HS-27A (cell line): ENCODE results near the gene CNGB1.

Source experiments
- DNase-seq: peaks from one replicate; pipeline ENCODE4 v3.0.0-alpha.2; 2012; ENCODE audit warnings: low read depth, missing footprints

Gene CNGB1

DNA sequence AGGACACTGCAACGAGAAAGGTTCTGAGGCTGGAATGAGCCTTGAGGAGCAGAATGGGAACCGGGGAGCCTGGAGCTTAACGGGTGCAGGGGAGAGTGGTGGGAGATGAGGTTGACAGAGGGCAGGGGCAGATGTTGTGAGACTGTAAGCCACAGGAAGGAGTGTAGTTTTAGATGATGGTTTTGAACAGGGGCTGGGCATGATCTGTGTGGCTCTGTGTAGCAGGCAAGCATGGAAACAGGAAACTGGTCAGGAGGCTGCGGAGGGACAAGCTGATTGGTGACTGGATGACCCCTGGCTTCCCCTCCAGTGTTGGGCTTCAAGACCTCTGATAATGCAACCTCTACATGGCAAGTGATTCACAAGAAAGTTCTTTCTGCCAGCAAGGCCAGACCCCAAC, 1.4 kb upstream of the CNGB1 start:
- no peak for DNase-seq

DNA sequence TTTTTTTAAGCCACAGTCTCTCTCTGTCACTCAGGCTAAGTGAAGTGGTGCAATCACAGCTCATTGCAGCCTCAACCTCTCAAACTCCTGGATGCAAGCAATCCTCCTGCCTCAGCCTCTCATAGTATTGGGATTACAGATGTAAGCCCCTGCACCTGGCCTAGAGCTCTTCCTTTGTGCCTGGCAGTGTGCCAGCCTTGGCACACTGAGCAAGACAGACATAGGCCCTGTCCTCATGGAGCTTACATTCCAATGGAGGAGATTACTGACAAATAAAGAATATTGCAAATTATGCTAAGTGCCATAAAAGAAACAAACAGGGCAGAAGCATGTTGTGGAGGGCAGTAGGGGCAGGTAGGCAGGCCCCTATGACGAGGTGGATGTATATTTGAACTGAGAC, 920 bp upstream of the CNGB1 start:
- DNase-seq: no peak

DNA sequence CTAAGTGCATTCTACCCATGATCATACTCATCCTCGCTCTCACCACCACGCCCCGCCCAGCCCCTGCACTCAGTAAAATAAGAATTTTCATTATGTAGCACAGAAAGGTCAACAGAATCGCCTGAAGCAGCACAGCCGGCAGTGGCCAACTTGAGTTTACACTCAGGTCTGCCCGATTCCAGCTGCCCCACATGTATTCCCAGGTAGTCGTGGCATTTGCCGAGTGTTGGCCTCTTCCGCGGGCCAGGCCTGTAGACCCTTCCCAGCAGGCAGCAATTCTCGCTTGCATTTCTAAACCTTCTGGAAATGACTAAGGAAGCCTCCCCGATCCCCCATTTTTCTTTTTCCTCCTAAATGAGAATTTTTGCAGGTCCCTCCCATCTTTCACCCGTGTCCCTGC, 609 bp downstream of the CNGB1 start:
- DNase-seq: no peak

DNA sequence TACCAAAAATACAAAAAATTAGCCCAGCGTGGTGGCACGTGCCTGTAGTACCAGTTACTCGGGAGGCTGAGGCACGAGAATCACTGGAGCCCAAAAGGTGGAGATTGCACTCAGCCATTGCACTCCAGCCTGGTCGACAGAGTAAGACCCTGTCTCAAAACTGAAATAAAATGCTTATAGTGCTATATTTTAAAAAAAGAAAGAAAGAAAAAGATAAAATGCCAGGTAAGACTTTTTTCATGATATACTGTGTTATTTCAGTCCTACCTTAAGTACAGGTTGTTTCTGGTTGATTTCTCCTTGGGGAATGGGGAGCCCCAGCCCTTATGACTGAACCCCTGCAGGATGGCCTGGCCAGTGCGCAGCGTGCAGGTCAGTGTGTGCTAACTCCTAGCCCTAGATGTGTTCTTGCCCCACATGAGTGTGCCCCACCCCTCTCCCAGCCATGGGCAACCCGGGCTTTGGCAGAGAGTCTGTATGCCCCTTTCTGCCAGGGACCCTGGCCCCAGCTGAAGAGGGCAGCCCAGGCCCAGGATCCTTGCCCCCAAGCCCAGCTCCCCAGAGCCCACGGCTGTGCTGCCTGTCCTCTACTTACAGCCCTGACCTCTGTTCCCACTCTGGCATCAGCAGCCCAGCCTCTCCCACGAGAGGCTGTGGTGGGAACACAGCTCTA, 1.3 kb downstream of the CNGB1 start:
- DNase-seq: no peak

DNA sequence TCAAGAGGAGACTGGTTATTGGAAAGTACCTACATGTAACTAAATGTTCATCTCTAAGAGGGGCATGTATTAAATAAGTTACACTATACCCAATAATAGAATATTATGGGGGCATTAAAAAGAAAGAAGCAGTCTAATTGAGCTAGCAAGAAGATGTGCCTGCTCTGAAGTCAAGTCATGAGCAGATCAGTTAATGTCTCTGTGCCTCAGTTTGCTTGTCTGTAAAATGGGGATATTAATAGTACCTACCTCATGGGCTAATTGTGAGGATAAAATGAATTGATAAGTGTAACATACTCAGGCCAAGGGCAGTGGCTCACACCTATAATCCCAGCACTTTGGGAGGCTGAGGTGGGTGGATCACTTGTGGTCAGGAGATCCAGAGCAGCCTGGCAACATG, 3.0 kb downstream of the CNGB1 start:
- DNase-seq: no peak

- no peak for DNase-seq
Observed at GRCh38 chr16:57966986-57967385, 3.9 kb downstream of the CNGB1 start.

DNA sequence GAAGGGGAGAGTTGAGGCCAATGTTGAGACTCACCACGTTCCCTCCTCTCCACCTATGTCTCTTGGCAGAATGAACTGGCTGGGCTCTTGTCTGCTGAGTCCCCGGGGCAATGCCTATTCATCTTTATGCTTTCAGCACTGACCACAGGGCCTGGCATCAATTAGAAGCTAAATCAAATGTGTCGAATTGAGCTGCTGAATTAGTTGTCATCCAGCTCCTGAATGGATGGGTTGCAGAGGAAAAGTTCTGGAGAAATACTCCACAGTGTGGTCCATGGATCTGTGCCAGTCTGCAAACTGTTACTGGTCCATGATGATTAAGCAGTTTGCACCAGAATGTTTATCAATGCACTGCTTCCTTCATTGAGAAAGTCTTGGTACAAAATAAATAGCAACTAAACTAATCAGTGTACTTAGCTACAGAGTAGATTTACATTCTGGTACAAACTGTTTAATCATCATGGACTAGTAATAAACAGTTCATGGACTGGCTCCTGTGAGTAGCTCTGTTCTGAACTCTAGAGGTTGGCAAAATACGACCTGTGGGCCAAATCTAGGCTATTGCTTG, 4.6 kb downstream of the CNGB1 start:
- no peak for DNase-seq

DNA sequence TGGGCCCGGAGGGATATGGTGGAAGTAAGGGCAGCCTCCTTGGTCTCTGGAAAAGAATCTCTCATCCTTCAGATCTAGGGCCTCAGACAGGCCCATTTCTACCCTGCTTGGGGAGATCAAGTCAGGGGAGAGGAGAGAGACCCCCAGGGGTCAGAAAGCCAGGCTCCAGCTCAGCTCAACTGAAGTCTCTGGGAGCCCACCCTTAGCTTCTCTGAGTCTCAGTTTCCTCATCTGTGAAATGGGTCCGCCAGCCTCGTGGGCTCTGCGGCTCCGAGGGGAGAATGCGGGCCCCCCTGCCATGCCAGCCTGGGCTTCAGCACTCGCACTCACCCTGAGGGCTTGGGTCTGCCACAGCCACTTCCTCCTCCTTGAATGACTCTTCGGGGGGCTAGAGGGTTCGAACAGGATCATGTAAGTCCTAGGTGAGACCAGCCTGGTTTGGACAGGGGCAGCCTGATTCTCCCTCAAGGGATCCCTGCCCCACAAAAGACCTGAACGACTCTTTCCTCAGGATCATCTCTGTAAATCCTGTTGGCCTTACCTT, 6.7 kb downstream of the CNGB1 start:
- DNase-seq: no peak

DNA sequence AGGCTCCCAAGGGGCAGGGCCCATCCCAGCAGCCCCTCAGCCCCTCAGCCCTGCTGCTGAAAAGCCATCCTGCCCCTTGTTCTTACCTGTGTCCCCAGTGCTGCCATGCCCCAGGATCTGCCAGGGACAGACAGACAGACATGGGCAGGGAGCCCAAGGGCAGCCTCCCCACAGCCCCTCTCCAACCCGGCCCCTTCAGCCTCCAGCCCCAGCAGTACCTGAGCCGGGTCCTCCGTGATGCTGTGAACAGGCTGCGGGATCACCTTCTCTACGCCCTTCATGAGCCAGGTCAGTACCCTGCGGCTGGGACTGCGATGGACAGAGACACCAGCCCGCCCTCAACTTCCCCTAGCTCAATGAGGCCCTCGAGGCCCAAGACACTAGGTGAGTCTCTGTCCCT, 8.2 kb downstream of the CNGB1 start:
- no peak for DNase-seq

DNA sequence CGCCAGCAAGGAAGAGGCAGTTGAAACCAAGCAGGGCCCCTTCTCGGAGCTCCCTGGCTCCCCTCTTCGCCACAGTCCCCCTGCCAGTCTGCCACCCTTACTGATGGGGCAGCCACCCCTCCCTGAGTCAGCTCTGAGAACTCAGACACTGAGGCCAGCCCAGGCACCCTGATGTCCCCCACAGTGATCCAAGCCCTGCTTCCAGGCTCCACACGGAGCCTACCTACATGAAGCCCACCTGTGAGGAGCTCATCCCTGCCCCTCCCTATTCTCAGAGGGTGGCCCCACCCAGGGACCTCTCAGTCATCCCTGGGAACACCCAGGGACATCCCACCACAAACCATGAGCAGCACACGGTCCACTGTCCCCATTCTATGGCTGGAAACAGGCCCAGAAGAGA, 8.9 kb downstream of the CNGB1 start:
- no peak for DNase-seq

- DNase-seq: no peak
Observed at GRCh38 chr16:57961538-57961937, 9.4 kb downstream of the CNGB1 start.

GRCh38 chr16:57960826-57961472, 10.0 kb downstream of the CNGB1 start:
- no peak for DNase-seq

DNA sequence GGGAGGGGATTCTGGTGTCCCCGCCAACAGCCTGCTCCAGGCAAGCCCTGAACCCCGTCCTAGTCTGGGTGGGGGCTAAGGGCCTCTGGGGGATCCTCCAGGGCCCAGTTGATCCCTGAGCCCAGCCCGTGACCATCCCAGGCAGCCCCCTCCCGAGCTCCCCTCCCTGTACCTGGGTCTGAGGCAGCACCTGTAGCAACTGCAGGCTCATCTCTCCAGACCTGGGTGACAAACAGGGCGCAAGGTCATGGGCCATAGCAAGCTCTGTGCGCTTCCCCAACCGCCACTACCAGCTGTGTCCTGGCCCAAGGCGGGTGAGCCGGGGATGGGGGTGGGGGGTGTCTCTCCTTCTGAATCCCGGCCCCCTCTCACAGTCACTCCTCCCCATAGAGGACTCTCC, 10.6 kb downstream of the CNGB1 start:
- no peak for DNase-seq

DNA sequence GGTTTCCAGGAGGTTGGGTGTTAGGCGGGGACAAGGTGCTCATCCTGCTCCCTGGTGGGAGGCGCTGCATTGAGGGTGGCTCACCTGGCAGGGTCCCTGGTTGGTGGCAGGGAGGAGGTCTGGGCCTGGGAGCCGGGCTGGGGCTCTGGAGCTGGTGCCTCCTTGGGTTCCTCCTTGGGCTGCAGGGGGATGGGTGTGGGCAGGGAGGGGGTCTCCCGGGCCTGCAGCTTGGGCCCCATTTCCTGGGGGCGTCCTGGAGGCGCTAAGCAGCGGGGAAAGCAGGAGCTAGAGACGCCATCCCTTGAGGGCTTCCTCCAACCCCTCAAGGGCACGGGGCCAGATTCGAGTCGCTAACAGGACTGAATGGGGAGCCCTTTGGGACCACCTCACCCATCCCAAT, 11.1 kb downstream of the CNGB1 start:
- DNase-seq: no peak

GRCh38 chr16:57959121-57959520, 11.8 kb downstream of the CNGB1 start:
- DNase-seq: no peak

DNA sequence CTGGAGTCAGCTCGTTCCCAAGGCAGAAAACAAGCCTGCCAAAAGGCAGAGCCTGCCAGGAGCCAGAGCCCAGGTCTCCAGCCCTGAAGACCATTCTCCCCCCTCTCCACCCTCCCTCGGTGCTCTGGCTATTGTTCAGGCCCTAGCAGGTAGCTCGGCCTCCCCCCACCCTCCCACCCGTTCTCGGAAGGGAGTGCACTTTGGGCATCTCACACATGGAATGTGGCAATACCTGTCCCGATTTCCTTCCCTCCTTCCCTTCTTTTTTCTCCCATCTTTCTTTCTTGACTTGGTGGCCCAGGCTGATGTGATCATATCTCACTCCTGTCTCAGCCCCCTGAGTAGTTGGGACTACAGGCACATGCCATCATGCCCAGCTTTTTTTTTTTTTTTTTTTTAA, 12.4 kb downstream of the CNGB1 start:
- no peak for DNase-seq

DNA sequence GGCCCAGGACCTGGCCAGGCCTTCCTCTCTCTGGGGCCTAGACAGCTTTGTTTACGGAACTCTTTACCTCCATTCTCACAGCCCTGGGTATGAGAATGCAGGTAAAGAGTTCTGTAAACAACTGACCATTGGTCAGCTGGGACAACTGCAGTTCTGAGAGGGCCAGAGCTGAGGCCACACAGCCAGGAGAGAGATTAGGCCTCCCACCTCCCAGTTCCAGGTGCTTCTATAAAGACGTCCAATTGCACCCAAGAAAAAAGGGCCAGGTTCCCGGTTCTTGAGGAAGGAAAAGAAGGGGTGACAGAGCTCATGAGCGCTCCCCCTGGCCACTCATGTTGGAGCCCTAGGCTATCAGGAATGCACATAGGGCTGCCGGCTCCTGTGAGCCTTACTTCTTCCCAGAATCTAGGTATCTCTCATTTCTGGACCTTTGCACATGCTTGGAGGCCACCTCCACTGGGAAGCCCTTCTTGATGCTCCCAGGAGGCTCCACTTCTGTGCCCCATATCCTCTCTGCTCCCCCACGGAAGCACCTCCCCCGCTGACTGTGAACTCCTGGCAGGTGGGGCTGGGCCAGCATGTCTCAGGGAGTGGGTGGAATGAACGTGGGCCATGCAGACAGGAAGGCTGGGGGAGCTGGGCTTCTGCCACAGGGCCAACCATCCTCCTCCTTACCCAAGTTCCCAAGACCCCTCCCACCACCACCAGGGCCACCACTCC, 13.1 kb downstream of the CNGB1 start:
- DNase-seq: no peak

DNA sequence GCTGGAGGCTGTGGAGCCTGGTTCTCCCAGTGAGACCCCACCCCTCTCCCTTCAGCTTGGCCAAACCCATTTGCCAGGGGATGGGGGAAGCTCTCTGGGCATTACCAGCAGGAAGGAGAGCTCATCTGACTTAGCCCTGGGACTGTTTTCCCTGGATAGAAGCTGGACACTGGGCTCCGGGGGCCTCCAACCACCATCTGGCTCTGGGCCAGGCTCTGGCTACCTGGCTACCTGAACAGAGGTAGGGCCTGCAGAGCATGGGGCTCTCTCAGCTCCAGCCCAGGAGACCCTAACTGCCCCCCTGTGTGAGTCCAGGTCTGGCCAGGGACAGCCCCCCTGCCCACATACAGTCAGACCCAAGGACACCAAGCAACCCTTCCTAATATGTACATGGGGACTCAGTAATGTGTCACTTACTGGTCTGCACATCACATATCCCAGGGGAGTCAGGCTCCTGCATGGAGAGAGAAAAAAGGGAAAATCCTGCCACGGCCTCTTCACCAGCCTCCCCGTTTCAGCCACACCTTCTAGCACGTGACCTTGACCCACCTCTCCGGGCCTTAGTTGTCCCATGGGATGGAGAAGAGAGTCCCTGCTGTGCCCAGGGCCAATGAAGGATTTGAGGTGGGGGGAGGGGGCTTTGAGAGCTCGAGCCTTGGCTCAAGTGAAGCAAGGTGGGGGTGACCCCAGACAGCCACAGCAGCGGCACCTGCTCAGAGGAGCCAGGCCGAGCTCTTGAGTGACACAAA, 13.8 kb downstream of the CNGB1 start:
- DNase-seq: no peak

DNA sequence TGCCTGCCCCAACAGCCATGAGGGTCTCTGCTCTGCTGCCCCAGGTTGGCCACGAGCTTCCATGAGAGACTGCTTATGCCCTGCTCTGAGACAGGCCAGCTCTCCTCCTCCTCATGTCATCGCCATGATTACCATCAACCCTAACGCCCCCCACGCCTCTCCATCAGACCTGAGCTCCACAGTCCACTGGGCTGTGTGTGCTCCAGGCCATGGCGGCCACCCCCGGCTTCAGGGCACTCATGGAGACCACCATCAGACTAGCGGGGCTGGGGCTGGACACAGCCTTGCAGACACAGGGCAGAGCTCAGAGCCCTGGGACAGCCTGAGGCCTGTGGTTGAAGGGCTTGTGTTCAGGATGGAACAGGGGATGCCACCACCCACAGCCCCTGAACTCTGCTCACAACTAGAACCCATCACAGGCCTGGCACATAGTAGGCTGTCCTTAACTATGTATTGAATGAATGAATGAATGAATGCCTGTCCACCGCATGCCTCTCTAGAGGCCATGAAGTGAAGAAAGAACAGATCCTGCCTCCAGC, 14.6 kb downstream of the CNGB1 start:
- DNase-seq: no peak

DNA sequence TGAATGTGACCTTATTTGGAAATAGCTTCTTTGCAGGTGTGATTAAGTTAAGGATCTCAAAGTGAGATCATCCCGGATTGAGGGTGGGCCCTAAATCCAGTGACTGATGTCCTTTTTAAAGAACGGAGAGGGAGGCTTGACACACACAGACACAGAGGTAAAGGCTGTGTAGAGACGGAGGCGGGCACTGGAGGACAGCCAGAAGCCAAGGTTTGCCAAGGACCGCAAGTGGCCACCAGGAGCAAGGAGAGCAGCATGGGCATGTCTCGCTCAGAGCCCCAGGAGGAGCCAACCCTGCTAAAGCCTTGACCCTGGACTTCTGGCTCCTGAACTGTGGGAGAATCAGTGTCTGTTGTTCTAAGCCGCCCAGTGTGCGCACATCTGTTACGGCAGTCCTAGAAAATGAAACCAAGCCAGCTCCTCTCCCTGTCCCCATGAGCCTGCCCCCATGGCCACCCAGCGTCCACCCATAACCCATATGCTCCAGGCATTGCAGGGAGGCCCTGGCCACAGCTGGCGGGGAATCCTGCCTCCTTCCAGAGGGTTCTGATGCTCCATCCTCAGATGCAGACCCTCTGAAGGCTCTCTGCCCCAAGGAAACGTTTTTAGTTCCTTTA, 15.2 kb downstream of the CNGB1 start:
- no peak for DNase-seq

- no peak for DNase-seq
Observed at GRCh38 chr16:57953857-57954256, 17.1 kb downstream of the CNGB1 start.
